GM13977 (cell line): ENCODE results near the gene TPRG1L.
"Not testable (repeated sequence)": the region's sequence is repeated elsewhere in the genome, so short reads cannot be mapped to it uniquely, and the experiment has no call there.

Experiments
- DNase-seq: peaks from one replicate; pipeline ENCODE4 v3.0.0; 2012; ENCODE audit warnings: low spot score
- CTCF ChIP-seq: IDR thresholded peaks from 2 replicates; pipeline ENCODE4 v1.5.1; 2012; ENCODE audit warnings: mild to moderate bottlenecking, control low read depth; ENCODE audit not compliant: insufficient read depth; ENCODE audit errors: extremely low read depth, missing control alignments
- in situ Hi-C: fragments of 300-500 bp; cut with MboI; formaldehyde crosslinking; loops from one replicate; pipeline ENCODE4 v1.12.0; 2022; ENCODE audit warnings: low sequenced_read_pairs, low pct_unique_long_range_greater_than_20kb, mixed read lengths, inconsistent platforms; ENCODE audit not compliant: unreplicated experiment

The TPRG1L gene

GRCh38 chr1:3624200-3625136, at the start of gene TPRG1L:
TPRG1L (plus strand) TSS chr1:3625015; CDS start chr1:3625073, 58 bp downstream.
- in situ Hi-C loops: no loop called here
- peak; percentile 100 for DNase-seq
- no peak for TF ChIP-seq CTCF

GRCh38 chr1:3575515-3575914, 49.3 kb upstream of the TPRG1L start:
- in situ Hi-C loops, DNase-seq: not testable (repeated sequence)

GRCh38 chr1:3575993-3576392, 48.8 kb upstream of the TPRG1L start:
- no peak for TF ChIP-seq CTCF
- no peak for DNase-seq
- in situ Hi-C loops: no loop called here

- in situ Hi-C loops: no loop called here
- TF ChIP-seq CTCF: no peak
- DNase-seq: no peak
These were observed 47.5 kb upstream of the TPRG1L start for GRCh38 chr1:3577300-3577699.

- in situ Hi-C loops: no loop called here
- no peak for TF ChIP-seq CTCF
- no peak for DNase-seq
These were observed 46.9 kb upstream of the TPRG1L start for GRCh38 chr1:3577711-3578432.

GRCh38 chr1:3578433-3578805, 46.4 kb upstream of the TPRG1L start:
- TF ChIP-seq CTCF: no peak
- DNase-seq: no peak
- in situ Hi-C loops: no loop called here

GRCh38 chr1:3578906-3579305, 45.9 kb upstream of the TPRG1L start:
- DNase-seq: no peak
- TF ChIP-seq CTCF: no peak
- in situ Hi-C loops: no loop called here
